GM12878 (cell line): Measurements from ENCODE around the gene LAMA2. TPM values are rescaled to one million over a fixed set of nuclear protein-coding genes. Genes with fewer than 3 reads are reported as not detected.

ENCODE experiments used
- ATAC-seq: fragments of 200-7000 bp; cut with Tn5 transposase; 3 replicates; pipeline ENCODE4 v1.9.1; 2020; ENCODE audit warnings: mild to moderate bottlenecking, moderate library complexity
- BruUV-seq: library from RNA; stranded (reverse); fragments of 400-500 nt; replicated peaks from 2 replicates; lab custom pipeline; 2021; lab: Mats Ljungman, UMichigan
- CTCF ChIA-PET: fragments of 300-600 bp; sonication (Branson Sonifier 250); formaldehyde crosslinking; extraction: SDS; loops from one replicate; lab custom pipeline; 2021; ENCODE audit warnings: inconsistent platforms; lab: Yijun Ruan, JAX
- POLR2A ChIA-PET: fragments of 350-600 bp; formaldehyde crosslinking; extraction: SDS; loops from one replicate; lab custom pipeline; 2021; ENCODE audit warnings: inconsistent platforms; lab: Charles Lee
- RAD21 ChIA-PET: fragments of 300-600 bp; sonication (Branson Sonifier 250); formaldehyde crosslinking; loops from one replicate; lab custom pipeline; 2023; ENCODE audit warnings: antibody characterized with exemption; ENCODE audit not compliant: unreplicated experiment; lab: Charles Lee
- SMC1A ChIA-PET: fragments of 300-600 bp; sonication (Branson Sonifier 250); formaldehyde crosslinking; loops from one replicate; lab custom pipeline; 2023; ENCODE audit not compliant: unreplicated experiment, uncharacterized antibody; lab: Charles Lee
- DNase-seq: peaks from one replicate; pipeline ENCODE4 v3.0.0-alpha.2; 2011; ENCODE audit warnings: low read depth, low spot score
- FAIRE-seq: peaks from 3 replicates; lab custom pipeline; 2011; peaks lifted over from hg19 to GRCh38; lab: Jason Lieb, UNC
- H2AFZ ChIP-seq: 2 replicates; pipeline ENCODE4 v1.6.0; 2011; ENCODE audit warnings: low read depth, low read length, control low read depth; ENCODE audit not compliant: control insufficient read depth
- H3K27ac ChIP-seq: 2 replicates; pipeline ENCODE4 v1.5.1; 2011; ENCODE audit warnings: control low read depth; ENCODE audit not compliant: control insufficient read depth, insufficient read depth
- H3K27me3 ChIP-seq, 2 experiments: replicated peaks in 1 of 2; 2 replicates each; pipeline versions ENCODE4 v1.6.0 to v1.6.1; 2011; ENCODE audit warnings: low read length in 1 of 2; ENCODE audit not compliant: control insufficient read depth in 2 of 2, insufficient read depth in 2 of 2
- H3K36me3 ChIP-seq, 2 experiments: 2 replicates each; pipeline ENCODE4 v1.5.1; 2011; ENCODE audit warnings: low read length in 1 of 2; ENCODE audit not compliant: control insufficient read depth in 2 of 2, insufficient read depth in 2 of 2
- H3K4me1 ChIP-seq: 2 replicates; pipeline ENCODE4 v1.6.1; 2011; ENCODE audit warnings: mild to moderate bottlenecking, low read length, moderate library complexity, mixed read lengths; ENCODE audit not compliant: control insufficient read depth, insufficient read depth
- H3K4me2 ChIP-seq: 2 replicates; pipeline ENCODE4 v1.6.0; 2011; ENCODE audit warnings: control low read depth; ENCODE audit not compliant: control insufficient read depth, insufficient read depth
- H3K4me3 ChIP-seq: fragments of 200-600 bp; sonication (generic); 2 replicates; pipeline ENCODE4 v1.5.1; 2016
- H3K79me2 ChIP-seq: 2 replicates; pipeline ENCODE4 v1.6.0; 2011; ENCODE audit warnings: low read length; ENCODE audit not compliant: control insufficient read depth, insufficient read depth
- H3K9ac ChIP-seq: 2 replicates; pipeline ENCODE4 v1.8.0; 2011; ENCODE audit warnings: low read length, control low read depth, mixed read lengths; ENCODE audit not compliant: control insufficient read depth, insufficient read depth
- H3K9me3 ChIP-seq: replicated peaks from 3 replicates; pipeline ENCODE4 v1.5.1; 2011; ENCODE audit warnings: mild to moderate bottlenecking, low read length; ENCODE audit not compliant: control insufficient read depth, insufficient read depth
- H4K20me1 ChIP-seq: 2 replicates; pipeline ENCODE4 v1.6.0; 2011; ENCODE audit not compliant: control insufficient read depth, insufficient read depth
- EP300 ChIP-seq, 2 experiments: fragments of 150-350 bp in 1 of 2; IDR thresholded peaks; 2 replicates each; pipeline ENCODE4 v1.6.1; 2011 to 2012; ENCODE audit warnings: low read depth in 2 of 2, low read length in 2 of 2, borderline replicate concordance in 1 of 2, improper control_type of control experiment in 1 of 2, inconsistent platforms in 1 of 2; ENCODE audit not compliant: control insufficient read depth in 1 of 2
- JUNB ChIP-seq: IDR thresholded peaks from 2 replicates; pipeline ENCODE4 v1.6.1; 2016; ENCODE audit warnings: antibody characterized with exemption, mild to moderate bottlenecking
- MEF2B ChIP-seq: fragments of 450-650 bp; IDR thresholded peaks from 2 replicates; pipeline ENCODE4 v1.6.1; 2018; ENCODE audit warnings: mild to moderate bottlenecking, moderate library complexity; ENCODE audit not compliant: partially characterized antibody, poor library complexity, severe bottlenecking
- NR2C1 ChIP-seq: fragments of 450-650 bp; IDR thresholded peaks from 2 replicates; pipeline ENCODE4 v1.6.1; 2017; ENCODE audit warnings: antibody characterized with exemption, mild to moderate bottlenecking, moderate library complexity
- SUPT20H ChIP-seq: IDR thresholded peaks from 2 replicates; pipeline ENCODE4 v1.6.1; 2011; ENCODE audit warnings: low read depth, mild to moderate bottlenecking, low read length, moderate library complexity, borderline replicate concordance; ENCODE audit not compliant: control insufficient read depth
- ZBED1 ChIP-seq: IDR thresholded peaks from 2 replicates; pipeline ENCODE4 v1.6.1; 2016; ENCODE audit warnings: borderline replicate concordance
- ZBTB40 ChIP-seq: fragments of 450-650 bp; IDR thresholded peaks from 2 replicates; pipeline ENCODE4 v1.6.1; 2016; ENCODE audit warnings: mild to moderate bottlenecking, moderate library complexity, borderline replicate concordance
- ZNF687 ChIP-seq: fragments of 450-650 bp; IDR thresholded peaks from 2 replicates; pipeline ENCODE4 v1.6.1; 2017; ENCODE audit warnings: mild to moderate bottlenecking, moderate library complexity
- ZSCAN29 ChIP-seq: fragments of 450-650 bp; IDR thresholded peaks from 2 replicates; pipeline ENCODE4 v1.6.1; 2017; ENCODE audit warnings: mild to moderate bottlenecking, moderate library complexity
- WGBS: methylation state at CpG from one replicate; pipeline ENCODE4 v1.1.6; 2016; ENCODE audit warnings: low lambda C conversion rate; ENCODE audit not compliant: insufficient replicate concordance, insufficient coverage; ENCODE audit errors: missing lambda C conversion rate; 5-methylcytosine and 5-hydroxymethylcytosine counted together
- in situ Hi-C: fragments of 300-500 bp; cut with MboI; formaldehyde crosslinking; loops from 9 replicates; pipeline ENCODE4 v1.14.3; 2018; ENCODE audit warnings: mixed read lengths
- intact Hi-C: fragments of 100-400 bp; cut with micrococcal nuclease; formaldehyde crosslinking; loops from one replicate; pipeline ENCODE4 v1.14.2; 2022; ENCODE audit not compliant: unreplicated experiment
- polyA plus RNA-seq, 11 experiments: library from polyadenylated mRNA; depleted of rRNA in 4 of 11; unstranded in 6 of 11; stranded (reverse) in 5 of 11; fragments of >200 nt; fragmentation: Nextera tagmentation in 4 of 11; fragmentation: Illumina TruSeq in 1 of 11; extraction: Ambion mirVana in 4 of 11; extraction: Trizol in 1 of 11; gene quantifications; 1 replicate in 1 of 11; 2 replicates in 10 of 11; pipeline versions ENCODE4 v1.2.1 to v1.2.3, GENCODE V29; 2011 to 2016; ENCODE audit warnings: inconsistent platforms in 2 of 11, missing spikeins in 2 of 11, low read depth in 1 of 11
- total RNA-seq, 4 experiments: library from RNA; depleted of rRNA in 3 of 4; stranded (reverse); fragments of >200 nt in 3 of 4; fragmentation: Illumina TruSeq in 1 of 4; extraction: Trizol in 1 of 4; gene quantifications; 2 replicates each; pipeline versions ENCODE4 v1.2.1 to v1.2.3, GENCODE V29; 2013 to 2021
- TF ChIP-seq, protein P1 (sequence below): fragments of 150-350 bp; IDR thresholded peaks from 2 replicates; pipeline ENCODE4 v1.6.1; 2014; ENCODE audit warnings: mild to moderate bottlenecking, low read depth, low read length

LAMA2 gene
- total and polyA plus RNA-seq, 10 of the 15 experiments (the other 5 are each of a cell fraction or from before 2014, with no cell fraction given) = 0.04 to 2.0 (median 0.37) TPM; not detected in 1

- no peak for FAIRE-seq
- no TSS peak for BruUV-seq
- no peaks in the 10 kb centered on the region for H3K36me3 ChIP-seq
- no peaks in the 10 kb centered on the region for H3K79me2 ChIP-seq
- H3K9ac ChIP-seq = no peak overlapping the region
- ChIA-PET RAD21 (no interaction called here), POLR2A (no interaction called here), CTCF (interaction anchor here (0.7 kb wide), 1 partner anchor 20 kb away, joined by 3 read pairs; no protein-coding TSS in a partner anchor), SMC1A (interaction anchor here (0.6 kb wide), 1 partner anchor 136 kb away, joined by 3 read pairs; no protein-coding TSS in a partner anchor)
- no peak overlapping the region for H3K4me3 ChIP-seq
- WGBS = 2% methylated on average over 3 of the region's 3 CpGs
- no peaks in the 10 kb centered on the region for H4K20me1 ChIP-seq
- no peak overlapping the region for H3K27ac ChIP-seq
- H2AFZ ChIP-seq = no peak overlapping the region
- H3K4me1 ChIP-seq = no peaks in the 10 kb centered on the region
- ATAC-seq = no peak
- no peak for DNase-seq
- in situ Hi-C loops = no loop called here
- H3K9me3 ChIP-seq = no peaks in the 10 kb centered on the region
- no peak overlapping the region for H3K4me2 ChIP-seq
- no peaks in the 10 kb centered on the region for H3K27me3 ChIP-seq
- intact Hi-C loops = no loop called here
- TF ChIP-seq SUPT20H (no peak), ZBED1 (no peak), ZBTB40 (no peak), ZNF687 (no peak), ZSCAN29 (no peak), MEF2B (no peak), EP300 (IDR thresholded peaks at IDR 0.05; ENCODE audit: borderline replicate concordance in 1 of 2, control insufficient read depth in 1 of 2, low read depth in 2 of 2, low read length in 2 of 2) (no peak), JUNB (no peak), NR2C1 (no peak)
- TF ChIP-seq, protein P1, sequence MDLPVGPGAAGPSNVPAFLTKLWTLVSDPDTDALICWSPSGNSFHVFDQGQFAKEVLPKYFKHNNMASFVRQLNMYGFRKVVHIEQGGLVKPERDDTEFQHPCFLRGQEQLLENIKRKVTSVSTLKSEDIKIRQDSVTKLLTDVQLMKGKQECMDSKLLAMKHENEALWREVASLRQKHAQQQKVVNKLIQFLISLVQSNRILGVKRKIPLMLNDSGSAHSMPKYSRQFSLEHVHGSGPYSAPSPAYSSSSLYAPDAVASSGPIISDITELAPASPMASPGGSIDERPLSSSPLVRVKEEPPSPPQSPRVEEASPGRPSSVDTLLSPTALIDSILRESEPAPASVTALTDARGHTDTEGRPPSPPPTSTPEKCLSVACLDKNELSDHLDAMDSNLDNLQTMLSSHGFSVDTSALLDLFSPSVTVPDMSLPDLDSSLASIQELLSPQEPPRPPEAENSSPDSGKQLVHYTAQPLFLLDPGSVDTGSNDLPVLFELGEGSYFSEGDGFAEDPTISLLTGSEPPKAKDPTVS = no peak
These were observed 264.0 kb downstream of the LAMA2 start for GRCh38 chr6:129146902-129147301.
